HT-29 (cell line): ENCODE results near the gene IQCK. TPM values are rescaled to one million over a fixed set of nuclear protein-coding genes. Genes with fewer than 3 reads are reported as not detected.
"Not testable (repeated sequence)": the region's sequence is repeated elsewhere in the genome, so short reads cannot be mapped to it uniquely, and the experiment has no call there.

ENCODE experiments used
- DNase-seq: peaks from one replicate; pipeline ENCODE4 v3.0.0-alpha.2; 2015; ENCODE audit warnings: low spot score
- total RNA-seq: library from RNA; depleted of rRNA; stranded (reverse); fragments of >200 nt; shearing (Covaris generic); gene quantifications from 2 replicates; pipeline ENCODE4 v1.2.3, GENCODE V29; 2014

IQCK gene
- total RNA-seq, 1 experiment from 2014 or later: 5.7 TPM

GRCh38 chr16:19757026-19757425 lies 39.0 kb downstream of the IQCK start:
- no peak for DNase-seq

GRCh38 chr16:19757762-19758595 lies 39.9 kb downstream of the IQCK start:
- no peak for DNase-seq

GRCh38 chr16:19760356-19761060 lies 42.4 kb downstream of the IQCK start:
- DNase-seq: no peak

- no peak for DNase-seq
Measured at GRCh38 chr16:19765860-19766553, 47.9 kb downstream of the IQCK start.

- DNase-seq: no peak
Measured at GRCh38 chr16:19766554-19766884, 48.4 kb downstream of the IQCK start.

- DNase-seq: no peak
Measured at GRCh38 chr16:19766988-19767387, 48.9 kb downstream of the IQCK start.

GRCh38 chr16:19767497-19767896 lies 49.4 kb downstream of the IQCK start:
- DNase-seq: no peak

- DNase-seq: no peak
Measured at GRCh38 chr16:19769239-19769638, 51.2 kb downstream of the IQCK start.

- no peak for DNase-seq
Measured at GRCh38 chr16:19771040-19771439, 53.0 kb downstream of the IQCK start.

GRCh38 chr16:19771796-19772195 lies 53.7 kb downstream of the IQCK start:
- no peak for DNase-seq

- no peak for DNase-seq
Measured at GRCh38 chr16:19774024-19774423, 56.0 kb downstream of the IQCK start.

- no peak for DNase-seq
Measured at GRCh38 chr16:19776147-19776546, 58.1 kb downstream of the IQCK start.

GRCh38 chr16:19776565-19776964 lies 58.5 kb downstream of the IQCK start:
- no peak for DNase-seq

- DNase-seq: no peak
Measured at GRCh38 chr16:19780321-19780720, 62.2 kb downstream of the IQCK start.

- no peak for DNase-seq
Measured at GRCh38 chr16:19781226-19781625, 63.2 kb downstream of the IQCK start.

GRCh38 chr16:19783363-19784182 lies 65.5 kb downstream of the IQCK start:
- no peak for DNase-seq

- no peak for DNase-seq
Measured at GRCh38 chr16:19784183-19784736, 66.2 kb downstream of the IQCK start.

- no peak for DNase-seq
Measured at GRCh38 chr16:19785081-19785480, 67.0 kb downstream of the IQCK start.

- DNase-seq: no peak
Measured at GRCh38 chr16:19785512-19786130, 67.5 kb downstream of the IQCK start.

GRCh38 chr16:19801369-19801768 lies 83.3 kb downstream of the IQCK start:
- DNase-seq: not testable (repeated sequence)

- not testable (repeated sequence) for DNase-seq
Measured at GRCh38 chr16:19801824-19802223, 83.8 kb downstream of the IQCK start.
